Tibial nerve (tissue), 4 donors: ENCODE results near the gene STH. TPM values are rescaled to one million over a fixed set of nuclear protein-coding genes. Genes with fewer than 3 reads are reported as not detected.

ENCODE experiments used
- DNase-seq, 2 donors: peaks; one replicate each; pipeline ENCODE4 v3.0.0-alpha.2; 2019; ENCODE audit warnings: low spot score in 2 of 2
- H3K27ac ChIP-seq, 4 donors: fragments of 200-600 bp; sonication (generic) in 3 of 4; one replicate each; pipeline ENCODE4 v1.5.1; 2017 to 2019; ENCODE audit warnings: mild to moderate bottlenecking in 1 of 4
- H3K27me3 ChIP-seq, 2 donors: fragments of 200-600 bp; sonication (generic) in 1 of 2; one replicate each; pipeline versions ENCODE4 v1.5.1 to v1.6.0; 2017 to 2019
- H3K36me3 ChIP-seq, 3 donors: fragments of 200-600 bp; sonication (generic); one replicate each; pipeline ENCODE4 v1.5.1; 2018 to 2019
- H3K4me1 ChIP-seq, 4 donors: fragments of 200-600 bp; sonication (generic) in 3 of 4; one replicate each; pipeline ENCODE4 v1.5.1; 2017 to 2019
- H3K4me3 ChIP-seq, 4 donors: fragments of 200-600 bp; sonication (generic) in 3 of 4; one replicate each; pipeline ENCODE4 v1.5.1; 2017 to 2019; ENCODE audit warnings: mild to moderate bottlenecking in 1 of 4, moderate library complexity in 1 of 4
- H3K9me3 ChIP-seq, 4 donors: fragments of 200-600 bp; sonication (generic) in 3 of 4; one replicate each; pipeline ENCODE4 v1.5.1; 2017 to 2019
- EP300 ChIP-seq, 2 donors: sonication (generic); formaldehyde crosslinking; IDR thresholded peaks; one replicate each; pipeline ENCODE4 v1.6.1; 2017; ENCODE audit warnings: antibody characterized with exemption in 2 of 2, mild to moderate bottlenecking in 1 of 2
- POLR2A ChIP-seq, 2 donors: fragments of 450-650 bp; IDR thresholded peaks; one replicate each; pipeline ENCODE4 v1.6.1; 2017; ENCODE audit warnings: antibody characterized with exemption in 2 of 2, mild to moderate bottlenecking in 2 of 2, moderate library complexity in 2 of 2
- WGBS, 2 donors: methylation state at CpG; one replicate each; pipeline ENCODE4 v1.1.5; 2018; 5-methylcytosine and 5-hydroxymethylcytosine counted together
- total RNA-seq, 4 donors: library from RNA; depleted of rRNA; stranded (reverse); fragments of >200 nt; gene quantifications; one replicate each; pipeline ENCODE4 v1.1.0, GENCODE V29; 2016
- TF ChIP-seq, protein P1 (sequence below), 5 experiments: fragments of 200-600 bp in 3 of 5; fragments of 450-650 bp in 2 of 5; sonication (generic) in 3 of 5; IDR thresholded peaks; one replicate each; pipeline ENCODE4 v1.5.1; 2016 to 2019; ENCODE audit warnings: antibody characterized with exemption in 5 of 5, mild to moderate bottlenecking in 3 of 5, moderate library complexity in 2 of 5

STH gene
- total RNA-seq, 4 donors from 2014 or later = not detected

DNA sequence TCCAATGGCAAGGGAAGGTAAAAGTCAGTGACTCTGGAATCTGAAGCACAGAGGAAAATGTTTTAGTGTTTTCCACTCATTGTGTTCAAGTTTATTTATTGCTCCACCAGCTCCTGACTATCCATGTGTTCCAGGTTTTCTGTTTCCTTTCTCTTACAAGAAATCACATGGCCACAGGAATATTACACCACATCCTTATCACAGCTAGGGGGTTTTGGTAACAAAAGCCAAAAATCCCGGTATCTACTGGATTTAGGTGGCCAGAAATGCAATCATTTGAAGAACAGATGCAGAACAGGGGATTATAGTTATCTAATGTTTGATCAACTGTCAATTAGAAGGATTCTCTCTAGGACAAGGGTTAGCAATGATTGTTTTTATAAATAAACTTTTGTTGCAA, 47.9 kb downstream of the STH start:
- Histone ChIP-seq H3K9me3 (no peaks in the 10 kb centered on the region), H3K4me3 (no peak overlapping the region), H3K27me3 (no peaks in the 10 kb centered on the region), H3K27ac (peak overlapping the region in 1 of 4 donors; percentile 53), H3K36me3 (peaks cover 3 to 59% (median 7%) of the 10 kb centered on the region in 3 donors), H3K4me1 (peaks cover 0 to 41% (median 11%) of the 10 kb centered on the region in 4 donors)
- DNase-seq = no peak
- WGBS, 2 donors = 67 to 71% methylated on average over 1 of the region's 1 CpG
- TF ChIP-seq, protein P1, sequence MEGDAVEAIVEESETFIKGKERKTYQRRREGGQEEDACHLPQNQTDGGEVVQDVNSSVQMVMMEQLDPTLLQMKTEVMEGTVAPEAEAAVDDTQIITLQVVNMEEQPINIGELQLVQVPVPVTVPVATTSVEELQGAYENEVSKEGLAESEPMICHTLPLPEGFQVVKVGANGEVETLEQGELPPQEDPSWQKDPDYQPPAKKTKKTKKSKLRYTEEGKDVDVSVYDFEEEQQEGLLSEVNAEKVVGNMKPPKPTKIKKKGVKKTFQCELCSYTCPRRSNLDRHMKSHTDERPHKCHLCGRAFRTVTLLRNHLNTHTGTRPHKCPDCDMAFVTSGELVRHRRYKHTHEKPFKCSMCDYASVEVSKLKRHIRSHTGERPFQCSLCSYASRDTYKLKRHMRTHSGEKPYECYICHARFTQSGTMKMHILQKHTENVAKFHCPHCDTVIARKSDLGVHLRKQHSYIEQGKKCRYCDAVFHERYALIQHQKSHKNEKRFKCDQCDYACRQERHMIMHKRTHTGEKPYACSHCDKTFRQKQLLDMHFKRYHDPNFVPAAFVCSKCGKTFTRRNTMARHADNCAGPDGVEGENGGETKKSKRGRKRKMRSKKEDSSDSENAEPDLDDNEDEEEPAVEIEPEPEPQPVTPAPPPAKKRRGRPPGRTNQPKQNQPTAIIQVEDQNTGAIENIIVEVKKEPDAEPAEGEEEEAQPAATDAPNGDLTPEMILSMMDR (IDR thresholded peaks at IDR 0.05) = no peak
- TF ChIP-seq EP300 (IDR thresholded peaks at IDR 0.05) = peak in 1 of 2 donors; percentile 54

DNA sequence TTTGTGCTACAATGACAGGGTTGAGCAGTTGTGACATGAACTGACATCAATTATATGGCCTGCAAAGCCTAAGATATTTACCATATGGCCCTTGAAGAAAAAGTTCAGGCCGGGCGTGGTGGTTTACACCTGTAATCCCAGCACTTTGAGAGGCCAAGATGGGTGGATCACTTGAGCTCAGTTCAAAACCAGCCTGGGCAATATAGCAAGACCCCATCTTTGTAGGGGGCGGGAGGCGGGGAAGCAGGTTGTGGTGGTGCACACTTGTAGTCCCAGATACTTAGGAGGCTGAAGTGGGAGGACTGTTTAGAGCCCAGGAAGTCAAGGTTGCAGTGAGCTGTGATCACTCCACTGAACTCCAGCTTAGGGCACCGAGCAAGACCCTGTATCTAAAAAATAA, 48.3 kb downstream of the STH start:
- WGBS, 2 donors = 94 to 97% methylated on average over 5 of the region's 5 CpGs
- Histone ChIP-seq H3K4me1 (peaks cover 0 to 45% (median 9%) of the 10 kb centered on the region in 4 donors), H3K27ac (peak overlapping the region in 1 of 4 donors; percentile 53), H3K27me3 (no peaks in the 10 kb centered on the region), H3K4me3 (no peak overlapping the region), H3K36me3 (peaks cover 3 to 59% (median 7%) of the 10 kb centered on the region in 3 donors), H3K9me3 (no peaks in the 10 kb centered on the region)
- DNase-seq = no peak
- TF ChIP-seq EP300 (IDR thresholded peaks at IDR 0.05) (no peak), POLR2A (IDR thresholded peaks at IDR 0.05) (no peak)
- TF ChIP-seq, protein P1 (IDR thresholded peaks at IDR 0.05) = no peak

DNA sequence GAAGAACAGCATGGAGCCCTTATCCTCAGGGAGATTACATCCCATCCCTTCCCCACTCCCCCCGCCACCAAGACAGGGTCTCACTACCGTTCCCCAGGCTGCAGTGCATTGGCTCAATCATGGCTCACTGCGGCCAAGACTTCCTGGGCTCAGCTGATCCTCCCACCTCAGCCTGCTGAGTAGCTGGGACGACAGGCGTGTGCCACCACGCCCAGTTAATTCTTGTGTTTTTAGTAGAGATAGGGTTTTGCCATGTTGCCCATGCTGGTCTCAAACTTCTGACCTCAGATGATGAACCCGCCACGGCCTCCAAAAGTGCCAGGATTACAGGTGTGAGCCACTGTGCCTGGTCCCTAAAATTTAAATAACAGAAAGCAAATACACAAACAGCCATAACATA, 48.8 kb downstream of the STH start:
- DNase-seq = no peak
- Histone ChIP-seq H3K9me3 (no peaks in the 10 kb centered on the region), H3K4me1 (peaks cover 0 to 44% (median 7%) of the 10 kb centered on the region in 4 donors), H3K36me3 (peaks cover 3 to 59% (median 7%) of the 10 kb centered on the region in 3 donors), H3K27ac (no peak overlapping the region), H3K27me3 (no peaks in the 10 kb centered on the region), H3K4me3 (no peak overlapping the region)
- TF ChIP-seq, protein P1 (IDR thresholded peaks at IDR 0.05) = no peak
- TF ChIP-seq POLR2A (IDR thresholded peaks at IDR 0.05) (no peak), EP300 (IDR thresholded peaks at IDR 0.05) (no peak)
- 87 to 90% methylated on average over 8 of the region's 8 CpGs for WGBS, 2 donors

Other genes with a start within 250 kb of the STH start
- gene CRHR1, start 214.9 kb upstream of the STH start, total RNA-seq = not detected
- gene SPPL2C, start 154.4 kb upstream of the STH start, total RNA-seq = not detected
- gene MAPT, start 104.7 kb upstream of the STH start, total RNA-seq = 1 to 10 TPM; 2.5 to 3.1 (median 2.8) TPM
- gene KANSL1, start 194.2 kb downstream of the STH start, total RNA-seq = 100 to 1,000 TPM in 2 of 4 donors, 10 to 100 TPM in 2; 91.3 to 120 (median 105) TPM